NT2/D1 (cell line): Measurements from ENCODE around the gene CWH43.
"Not testable (repeated sequence)": the region's sequence is repeated elsewhere in the genome, so short reads cannot be mapped to it uniquely, and the experiment has no call there.

Experiments used
- DNase-seq: peaks from one replicate; pipeline ENCODE4 v3.0.0-alpha.2; 2011; ENCODE audit warnings: low read depth, low spot score
- H3K27me3 ChIP-seq: 2 replicates; pipeline ENCODE4 v1.6.0; 2011; ENCODE audit warnings: mild to moderate bottlenecking; ENCODE audit not compliant: insufficient read length, insufficient read depth
- H3K36me3 ChIP-seq: 2 replicates; pipeline ENCODE4 v1.6.1; 2011; ENCODE audit warnings: mild to moderate bottlenecking, low read length, mixed read lengths; ENCODE audit not compliant: insufficient read depth, insufficient read length
- H3K4me1 ChIP-seq: 2 replicates; pipeline ENCODE4 v1.5.1; 2011; ENCODE audit not compliant: insufficient read depth, insufficient read length
- H3K4me3 ChIP-seq: 2 replicates; pipeline ENCODE4 v1.5.1; 2011; ENCODE audit warnings: low read depth; ENCODE audit not compliant: insufficient read length
- H3K9ac ChIP-seq: 2 replicates; pipeline ENCODE4 v1.6.0; 2011; ENCODE audit warnings: low read depth; ENCODE audit not compliant: insufficient read length
- H3K9me3 ChIP-seq: 2 replicates; pipeline ENCODE4 v1.5.1; 2011; ENCODE audit warnings: mild to moderate bottlenecking, low read length; ENCODE audit not compliant: insufficient read depth
- SUZ12 ChIP-seq: IDR thresholded peaks from 2 replicates; pipeline ENCODE4 v1.6.1; 2011; ENCODE audit not compliant: insufficient read length, insufficient read depth; ENCODE audit errors: extremely low read depth
- YY1 ChIP-seq: IDR thresholded peaks from 2 replicates; pipeline ENCODE4 v1.6.1; 2011; ENCODE audit not compliant: insufficient read length, insufficient read depth
- ZNF274 ChIP-seq: IDR thresholded peaks from 2 replicates; pipeline ENCODE4 v1.6.1; 2011; ENCODE audit warnings: mild to moderate bottlenecking, low read depth, low read length

Gene CWH43

GRCh38 chr4:49058306-49058705 lies 72.2 kb downstream of the CWH43 start:
- no peak overlapping the region for H3K4me3 ChIP-seq
- H3K27me3 ChIP-seq = no peaks in the 10 kb centered on the region
- no peak for TF ChIP-seq ZNF274
- no peak for TF ChIP-seq YY1
- no peak for TF ChIP-seq SUZ12
- H3K9me3 ChIP-seq = 0 out of 2 replicates have a peak, but pooled peaks cover 6% of the 10 kb centered on the region
- H3K36me3 ChIP-seq = no peaks in the 10 kb centered on the region
- H3K4me1 ChIP-seq = no peaks in the 10 kb centered on the region
- DNase-seq = no peak
- H3K9ac ChIP-seq = no peak overlapping the region

- no peak for DNase-seq
- TF ChIP-seq ZNF274 (no peak), YY1 (no peak), SUZ12 (no peak)
- H3K36me3 ChIP-seq = no peaks in the 10 kb centered on the region
- H3K4me1 ChIP-seq = no peaks in the 10 kb centered on the region
- H3K27me3 ChIP-seq = no peaks in the 10 kb centered on the region
- H3K9ac ChIP-seq = no peak overlapping the region
- H3K9me3 ChIP-seq = no peaks in the 10 kb centered on the region
- no peak overlapping the region for H3K4me3 ChIP-seq
Measured at GRCh38 chr4:49063670-49064069, 77.6 kb downstream of the CWH43 start.

GRCh38 chr4:49072196-49072595 lies 86.1 kb downstream of the CWH43 start:
- H3K36me3 ChIP-seq, H3K4me3 ChIP-seq, H3K9me3 ChIP-seq, H3K9ac ChIP-seq, H3K4me1 ChIP-seq, DNase-seq, H3K27me3 ChIP-seq: not testable (repeated sequence)

GRCh38 chr4:49091883-49092282 lies 105.8 kb downstream of the CWH43 start:
- not testable (repeated sequence) for H3K4me3 ChIP-seq, DNase-seq, H3K27me3 ChIP-seq, H3K4me1 ChIP-seq, H3K9ac ChIP-seq, H3K36me3 ChIP-seq
- peaks cover 31% of the 10 kb centered on the region for H3K9me3 ChIP-seq

- DNase-seq, H3K27me3 ChIP-seq, H3K4me3 ChIP-seq, H3K36me3 ChIP-seq, H3K4me1 ChIP-seq, H3K9ac ChIP-seq: not testable (repeated sequence)
- peaks cover 39% of the 10 kb centered on the region for H3K9me3 ChIP-seq
Measured at GRCh38 chr4:49092608-49093135, 106.6 kb downstream of the CWH43 start.

GRCh38 chr4:49096215-49096614 lies 110.1 kb downstream of the CWH43 start:
- H3K27me3 ChIP-seq, H3K4me1 ChIP-seq, H3K4me3 ChIP-seq, H3K36me3 ChIP-seq, H3K9ac ChIP-seq, DNase-seq: not testable (repeated sequence)
- peaks cover 62% of the 10 kb centered on the region for H3K9me3 ChIP-seq

- not testable (repeated sequence) for H3K4me1 ChIP-seq, H3K36me3 ChIP-seq, DNase-seq, H3K4me3 ChIP-seq, H3K27me3 ChIP-seq, H3K9ac ChIP-seq
- H3K9me3 ChIP-seq = peaks cover 58% of the 10 kb centered on the region
Measured at GRCh38 chr4:49096627-49097026, 110.6 kb downstream of the CWH43 start.

- not testable (repeated sequence) for H3K27me3 ChIP-seq, DNase-seq, H3K4me1 ChIP-seq, H3K36me3 ChIP-seq, H3K4me3 ChIP-seq, H3K9ac ChIP-seq
- H3K9me3 ChIP-seq = peaks cover 54% of the 10 kb centered on the region
Measured at GRCh38 chr4:49097071-49097470, 111.0 kb downstream of the CWH43 start.

- H3K4me3 ChIP-seq, H3K27me3 ChIP-seq: not testable (repeated sequence)
- peaks cover 53% of the 10 kb centered on the region for H3K9me3 ChIP-seq
Measured at GRCh38 chr4:49097505-49097904, 111.4 kb downstream of the CWH43 start.

GRCh38 chr4:49098034-49098759 lies 112.1 kb downstream of the CWH43 start:
- DNase-seq, H3K9ac ChIP-seq, H3K27me3 ChIP-seq, H3K4me3 ChIP-seq, H3K36me3 ChIP-seq, H3K4me1 ChIP-seq: not testable (repeated sequence)
- H3K9me3 ChIP-seq = peaks cover 51% of the 10 kb centered on the region

More at GRCh38 chr4:49097505-49097904, 111.4 kb downstream of the CWH43 start:
- not testable (repeated sequence) for H3K4me1 ChIP-seq, DNase-seq, H3K36me3 ChIP-seq, H3K9ac ChIP-seq

- H3K9ac ChIP-seq, H3K36me3 ChIP-seq, H3K4me3 ChIP-seq, H3K27me3 ChIP-seq, H3K4me1 ChIP-seq, DNase-seq: not testable (repeated sequence)
- H3K9me3 ChIP-seq = peaks cover 68% of the 10 kb centered on the region
Measured at GRCh38 chr4:49099831-49100444, 113.9 kb downstream of the CWH43 start.
